Hepatocyte (in vitro differentiated cells): ENCODE data around the gene TMEM135. TPM values are rescaled to one million over a fixed set of nuclear protein-coding genes. Genes with fewer than 3 reads are reported as not detected.

ENCODE experiments used
- DNase-seq: peaks from one replicate; pipeline ENCODE4 v3.0.0-alpha.2; 2016; ENCODE audit warnings: low spot score
- H2AFZ ChIP-seq: fragments of 200-600 bp; sonication (generic); 2 replicates; pipeline ENCODE4 v1.6.0; 2016; ENCODE audit warnings: antibody characterized with exemption, mild to moderate bottlenecking
- H3K27ac ChIP-seq: fragments of 200-600 bp; sonication (generic); 2 replicates; pipeline ENCODE4 v1.5.1; 2016; ENCODE audit warnings: mild to moderate bottlenecking
- H3K27me3 ChIP-seq: fragments of 200-600 bp; sonication (generic); 2 replicates; pipeline ENCODE4 v1.6.1; 2016
- H3K36me3 ChIP-seq: fragments of 200-600 bp; sonication (generic); replicated peaks from 2 replicates; pipeline ENCODE4 v1.5.1; 2016; ENCODE audit warnings: low read depth; ENCODE audit not compliant: insufficient read depth
- H3K4me1 ChIP-seq: fragments of 200-600 bp; sonication (generic); 2 replicates; pipeline ENCODE4 v1.5.1; 2016; ENCODE audit warnings: mild to moderate bottlenecking, moderate library complexity; ENCODE audit not compliant: insufficient read depth
- H3K4me2 ChIP-seq: fragments of 200-600 bp; sonication (generic); 2 replicates; pipeline ENCODE4 v1.6.0; 2016
- H3K4me3 ChIP-seq: fragments of 200-600 bp; sonication (generic); 2 replicates; pipeline ENCODE4 v1.5.1; 2016; ENCODE audit warnings: mild to moderate bottlenecking
- H3K79me2 ChIP-seq: fragments of 200-600 bp; sonication (generic); 2 replicates; pipeline ENCODE4 v1.6.0; 2017; ENCODE audit warnings: mild to moderate bottlenecking
- H3K9me2 ChIP-seq: fragments of 200-600 bp; sonication (generic); replicated peaks from 2 replicates; pipeline ENCODE4 v1.6.0; 2017; ENCODE audit warnings: mild to moderate bottlenecking; ENCODE audit not compliant: insufficient read depth
- H3K9me3 ChIP-seq: fragments of 200-600 bp; sonication (generic); 2 replicates; pipeline ENCODE4 v1.5.1; 2016; ENCODE audit warnings: low read depth, mild to moderate bottlenecking
- H4K20me1 ChIP-seq: fragments of 200-600 bp; sonication (generic); 2 replicates; pipeline ENCODE4 v1.6.0; 2016; ENCODE audit warnings: mild to moderate bottlenecking; ENCODE audit not compliant: insufficient read depth, poor library complexity, severe bottlenecking
- CTCF ChIP-seq: fragments of 200-600 bp; sonication (generic); IDR thresholded peaks from 2 replicates; pipeline ENCODE4 v1.5.1; 2016; ENCODE audit warnings: antibody characterized with exemption, mild to moderate bottlenecking; ENCODE audit not compliant: poor library complexity
- EZH2 ChIP-seq: fragments of 200-600 bp; sonication (generic); IDR thresholded peaks from 2 replicates; pipeline ENCODE4 v1.6.1; 2016; ENCODE audit warnings: antibody characterized with exemption, mild to moderate bottlenecking, borderline replicate concordance
- EZH2phosphoT487 ChIP-seq: fragments of 200-600 bp; sonication (generic); IDR thresholded peaks from one replicate; pipeline ENCODE4 v1.6.1; 2018; ENCODE audit warnings: antibody characterized with exemption, mild to moderate bottlenecking, low read depth, moderate library complexity; ENCODE audit not compliant: unreplicated experiment, severe bottlenecking
- WGBS: methylation state at CpG from one replicate; pipeline ENCODE4 v1.1.6; 2016; ENCODE audit warnings: low lambda C conversion rate; ENCODE audit errors: missing lambda C conversion rate; 5-methylcytosine and 5-hydroxymethylcytosine counted together
- polyA plus RNA-seq: library from polyadenylated mRNA; unstranded; fragments of >200 nt; fragmentation: Nextera tagmentation; extraction: Ambion mirVana; gene quantifications from 2 replicates; pipeline ENCODE4 v1.2.1, GENCODE V29; 2016
- total RNA-seq: library from RNA; depleted of rRNA; stranded (reverse); fragments of >200 nt; gene quantifications from 2 replicates; pipeline ENCODE4 v1.2.3, GENCODE V29; 2014

TMEM135 gene
- total and polyA plus RNA-seq, 2 experiments from 2014 or later: 26.7 to 52.0 TPM

GRCh38 chr11:87317441-87317840, 279.7 kb downstream of the TMEM135 start:
- no peaks in the 10 kb centered on the region for H3K9me2 ChIP-seq
- H3K79me2 ChIP-seq: no peaks in the 10 kb centered on the region
- TF ChIP-seq EZH2 (no peak), EZH2phosphoT487 (no peak), CTCF (no peak)
- no peak for DNase-seq
- H3K4me3 ChIP-seq: no peak overlapping the region
- H3K4me1 ChIP-seq: no peaks in the 10 kb centered on the region
- 83% methylated on average over 2 of the region's 2 CpGs for WGBS
- H3K27ac ChIP-seq: no peak overlapping the region
- H3K27me3 ChIP-seq: no peaks in the 10 kb centered on the region
- H3K9me3 ChIP-seq: no peaks in the 10 kb centered on the region
- no peaks in the 10 kb centered on the region for H4K20me1 ChIP-seq
- no peak overlapping the region for H3K4me2 ChIP-seq
- no peak overlapping the region for H2AFZ ChIP-seq
- H3K36me3 ChIP-seq: no peaks in the 10 kb centered on the region

GRCh38 chr11:87320123-87320522, 282.4 kb downstream of the TMEM135 start:
- no peak overlapping the region for H2AFZ ChIP-seq
- no peak overlapping the region for H3K4me2 ChIP-seq
- DNase-seq: no peak
- no peaks in the 10 kb centered on the region for H3K27me3 ChIP-seq
- no peaks in the 10 kb centered on the region for H3K4me1 ChIP-seq
- no peaks in the 10 kb centered on the region for H3K9me2 ChIP-seq
- H3K36me3 ChIP-seq: no peaks in the 10 kb centered on the region
- TF ChIP-seq EZH2phosphoT487 (no peak), CTCF (no peak), EZH2 (no peak)
- H3K9me3 ChIP-seq: no peaks in the 10 kb centered on the region
- H3K79me2 ChIP-seq: no peaks in the 10 kb centered on the region
- no peak overlapping the region for H3K27ac ChIP-seq
- no peaks in the 10 kb centered on the region for H4K20me1 ChIP-seq
- no peak overlapping the region for H3K4me3 ChIP-seq

GRCh38 chr11:87322568-87322967, 284.8 kb downstream of the TMEM135 start:
- no peaks in the 10 kb centered on the region for H3K9me2 ChIP-seq
- H3K4me3 ChIP-seq: no peak overlapping the region
- no peaks in the 10 kb centered on the region for H3K4me1 ChIP-seq
- no peaks in the 10 kb centered on the region for H4K20me1 ChIP-seq
- H2AFZ ChIP-seq: no peak overlapping the region
- DNase-seq: no peak
- TF ChIP-seq EZH2 (no peak), CTCF (no peak), EZH2phosphoT487 (no peak)
- no peak overlapping the region for H3K4me2 ChIP-seq
- no peaks in the 10 kb centered on the region for H3K36me3 ChIP-seq
- no peak overlapping the region for H3K27ac ChIP-seq
- H3K9me3 ChIP-seq: no peaks in the 10 kb centered on the region
- H3K79me2 ChIP-seq: no peaks in the 10 kb centered on the region
- no peaks in the 10 kb centered on the region for H3K27me3 ChIP-seq
- WGBS: 70% methylated on average over 1 of the region's 1 CpG

GRCh38 chr11:87323899-87324298, 286.2 kb downstream of the TMEM135 start:
- TF ChIP-seq EZH2phosphoT487 (no peak), EZH2 (no peak), CTCF (no peak)
- H3K4me1 ChIP-seq: no peaks in the 10 kb centered on the region
- no peak overlapping the region for H3K4me2 ChIP-seq
- H3K27ac ChIP-seq: no peak overlapping the region
- no peaks in the 10 kb centered on the region for H3K36me3 ChIP-seq
- H3K27me3 ChIP-seq: no peaks in the 10 kb centered on the region
- DNase-seq: no peak
- 95% methylated on average over 5 of the region's 5 CpGs for WGBS
- H3K9me3 ChIP-seq: no peaks in the 10 kb centered on the region
- no peak overlapping the region for H3K4me3 ChIP-seq
- no peaks in the 10 kb centered on the region for H4K20me1 ChIP-seq
- no peak overlapping the region for H2AFZ ChIP-seq
- no peaks in the 10 kb centered on the region for H3K79me2 ChIP-seq
- H3K9me2 ChIP-seq: no peaks in the 10 kb centered on the region
